Lung (tissue), 12 donors: ENCODE results near the gene OLFM3. TPM values are rescaled to one million over a fixed set of nuclear protein-coding genes. Genes with fewer than 3 reads are reported as not detected.

ENCODE experiments used
- ATAC-seq: fragments of 200-7000 bp; cut with Tn5 transposase; one replicate; pipeline ENCODE4 v1.9.1; 2020; ENCODE audit warnings: moderate number of reproducible peaks; ENCODE audit not compliant: insufficient read depth, low FRiP score
- DNase-seq, 3 donors: peaks; one replicate each; pipeline ENCODE4 v3.0.0-alpha.2; 2013 to 2017
- H3K27ac ChIP-seq, 2 donors: one replicate each; pipeline ENCODE4 v1.5.1; 2013; ENCODE audit warnings: mild to moderate bottlenecking in 2 of 2, moderate library complexity in 2 of 2, control low read depth in 1 of 2, inconsistent platforms in 1 of 2, low read depth in 1 of 2, low read length in 1 of 2
- H3K27me3 ChIP-seq, 3 donors: one replicate each; pipeline ENCODE4 v1.5.1; 2013; ENCODE audit warnings: low read length in 2 of 3; ENCODE audit not compliant: control insufficient read depth in 3 of 3, insufficient read depth in 3 of 3
- H3K36me3 ChIP-seq, 4 donors: one replicate each; pipeline ENCODE4 v1.5.1; 2013; ENCODE audit warnings: low read length in 4 of 4, mild to moderate bottlenecking in 1 of 4, moderate library complexity in 1 of 4; ENCODE audit not compliant: control insufficient read depth in 4 of 4, insufficient read depth in 4 of 4
- H3K4me1 ChIP-seq, 5 donors: one replicate each; pipeline ENCODE4 v1.5.1; 2013; ENCODE audit warnings: low read length in 5 of 5, mild to moderate bottlenecking in 2 of 5, moderate library complexity in 1 of 5; ENCODE audit not compliant: control insufficient read depth in 5 of 5, insufficient read depth in 5 of 5
- H3K4me3 ChIP-seq: one replicate; pipeline ENCODE4 v1.5.1; 2013; ENCODE audit warnings: mild to moderate bottlenecking, control low read depth, moderate library complexity
- H3K9ac ChIP-seq, 2 donors: one replicate each; pipeline ENCODE4 v1.5.1; 2013; ENCODE audit warnings: low read length in 2 of 2, control low read depth in 1 of 2; ENCODE audit not compliant: insufficient read depth in 1 of 2
- H3K9me3 ChIP-seq, 4 donors: one replicate each; pipeline ENCODE4 v1.5.1; 2013; ENCODE audit warnings: low read length in 3 of 4, mild to moderate bottlenecking in 1 of 4, moderate library complexity in 1 of 4; ENCODE audit not compliant: control insufficient read depth in 4 of 4, insufficient read depth in 3 of 4
- CTCF ChIP-seq: IDR thresholded peaks from 2 replicates; pipeline ENCODE4 v1.5.1; 2012; ENCODE audit warnings: mild to moderate bottlenecking; ENCODE audit errors: control extremely low read depth, extremely low read depth
- WGBS, 2 donors: extraction: QIAGEN DNeasy Blood & Tissue Kit; methylation state at CpG; one replicate each; pipeline ENCODE4 v1.1.7; 2013; 5-methylcytosine and 5-hydroxymethylcytosine counted together
- polyA plus RNA-seq, 2 donors: library from polyadenylated mRNA; stranded (reverse); fragments of 200-250 nt; gene quantifications; one replicate each; pipeline ENCODE4 v1.2.1, GENCODE V29; 2013
- total RNA-seq, 2 donors: library from RNA; depleted of rRNA in 1 of 2; stranded (reverse); fragments of >200 nt in 1 of 2; gene quantifications; one replicate each; pipeline ENCODE4 v1.2.1, GENCODE V29; 2014 to 2021
- donor health status: control.
- donor health status: control.
- donor health status: Bipolar disorder and iron deficiency.
- donor health status: healthy.
- donor health status: DM: yes; HTN: yes; CAD: no.

OLFM3 gene
- total and polyA plus RNA-seq, 4 donors: 8.1 TPM; not detected in 3

- Histone ChIP-seq H3K27ac (no peak overlapping the region), H3K9me3 (no peaks in the 10 kb centered on the region), H3K4me1 (no peaks in the 10 kb centered on the region), H3K4me3 (no peak overlapping the region), H3K36me3 (no peaks in the 10 kb centered on the region), H3K9ac (no peak overlapping the region), H3K27me3 (no peaks in the 10 kb centered on the region)
- DNase-seq (peak in 1 of 3 donors; percentile 7), ATAC-seq (no peak)
- no peak for TF ChIP-seq CTCF
- WGBS, 2 donors: 36 to 40% methylated on average over 13 of the region's 13 CpGs
These were observed 149.9 kb downstream of the OLFM3 start for GRCh38 chr1:101846820-101847219.

GRCh38 chr1:101843160-101843559 lies 153.6 kb downstream of the OLFM3 start:
- WGBS, 2 donors: 42 to 64% methylated on average over 5 of the region's 5 CpGs
- ATAC-seq (no peak), DNase-seq (no peak)
- Histone ChIP-seq H3K27ac (no peak overlapping the region), H3K36me3 (no peaks in the 10 kb centered on the region), H3K9me3 (no peaks in the 10 kb centered on the region), H3K9ac (no peak overlapping the region), H3K4me3 (no peak overlapping the region), H3K4me1 (no peaks in the 10 kb centered on the region), H3K27me3 (no peaks in the 10 kb centered on the region)
- no peak for TF ChIP-seq CTCF

- no peak for TF ChIP-seq CTCF
- 95% methylated on average over 4 of the region's 4 CpGs for WGBS, 2 donors
- no peak overlapping the region for H3K9ac ChIP-seq
- H3K27me3 ChIP-seq: no peaks in the 10 kb centered on the region
- no peaks in the 10 kb centered on the region for H3K4me1 ChIP-seq
- no peak for ATAC-seq
- no peaks in the 10 kb centered on the region for H3K9me3 ChIP-seq
- DNase-seq: no peak
- no peak overlapping the region for H3K27ac ChIP-seq
- no peak overlapping the region for H3K4me3 ChIP-seq
- no peaks in the 10 kb centered on the region for H3K36me3 ChIP-seq
These were observed 154.9 kb downstream of the OLFM3 start for GRCh38 chr1:101841824-101842223.

- H3K27me3 ChIP-seq: no peaks in the 10 kb centered on the region
- ATAC-seq (no peak), DNase-seq (no peak)
- no peak for TF ChIP-seq CTCF
- no peaks in the 10 kb centered on the region for H3K4me1 ChIP-seq
- no peaks in the 10 kb centered on the region for H3K36me3 ChIP-seq
- H3K4me3 ChIP-seq: no peak overlapping the region
- WGBS, 2 donors: 59 to 62% methylated on average over 2 of the region's 2 CpGs
- H3K9me3 ChIP-seq: no peaks in the 10 kb centered on the region
- H3K9ac ChIP-seq: no peak overlapping the region
- no peak overlapping the region for H3K27ac ChIP-seq
These were observed 160.7 kb downstream of the OLFM3 start for GRCh38 chr1:101835988-101836387.
